Neural cell (in vitro differentiated cells): ENCODE measurements around the gene NDUFB8. TPM values are rescaled to one million over a fixed set of nuclear protein-coding genes. Genes with fewer than 3 reads are reported as not detected.

Experiments
- H2AFZ ChIP-seq: fragments of 200-600, 300-800 bp; sonication (generic), shearing (Covaris generic); 2 replicates; pipeline ENCODE4 v1.6.0; 2014; ENCODE audit warnings: low read depth, mild to moderate bottlenecking, antibody characterized with exemption, low read length, moderate library complexity
- H3F3A ChIP-seq: fragments of 200-600 bp; shearing (Covaris generic); 2 replicates; pipeline ENCODE4 v1.6.1; 2016; ENCODE audit warnings: mild to moderate bottlenecking, moderate library complexity, mixed read lengths, antibody characterized with exemption, low read length; ENCODE audit not compliant: insufficient read depth, poor library complexity, severe bottlenecking
- H3K27ac ChIP-seq: fragments of 200-600, 300-800 bp; sonication (generic), shearing (Covaris generic); 2 replicates; pipeline ENCODE4 v1.5.1; 2014; ENCODE audit warnings: mild to moderate bottlenecking, low read length, moderate library complexity
- H3K27me3 ChIP-seq: fragments of 300-800, 200-600 bp; sonication (generic), shearing (Covaris generic); 2 replicates; pipeline ENCODE4 v1.6.0; 2014; ENCODE audit warnings: mild to moderate bottlenecking, low read depth, low read length, moderate library complexity; ENCODE audit not compliant: insufficient read depth
- H3K36me3 ChIP-seq: fragments of 300-800, 200-600 bp; sonication (generic), shearing (Covaris generic); 2 replicates; pipeline ENCODE4 v1.5.1; 2014; ENCODE audit warnings: mild to moderate bottlenecking, antibody characterized with exemption, low read length, moderate library complexity; ENCODE audit not compliant: insufficient read depth
- H3K4me2 ChIP-seq: fragments of 300-800, 200-600 bp; sonication (generic), shearing (Covaris generic); 2 replicates; pipeline ENCODE4 v1.6.0; 2014; ENCODE audit warnings: mild to moderate bottlenecking, low read length
- H3K4me3 ChIP-seq: fragments of 300-800, 200-600 bp; sonication (generic), shearing (Covaris generic); 2 replicates; pipeline ENCODE4 v1.5.1; 2014; ENCODE audit warnings: mild to moderate bottlenecking, low read length, moderate library complexity
- H3K79me2 ChIP-seq: fragments of 200-600 bp; shearing (Covaris generic); replicated peaks from 2 replicates; pipeline ENCODE4 v1.6.0; 2014; ENCODE audit warnings: mild to moderate bottlenecking, low read length, moderate library complexity; ENCODE audit not compliant: insufficient read depth
- H3K9ac ChIP-seq: fragments of 300-800, 200-600 bp; sonication (generic), shearing (Covaris generic); 2 replicates; pipeline ENCODE4 v1.6.1; 2016; ENCODE audit warnings: mild to moderate bottlenecking, low read length, mixed read lengths
- H3K9me2 ChIP-seq: fragments of 200-600 bp; shearing (Covaris generic); 2 replicates; pipeline ENCODE4 v1.6.1; 2016; ENCODE audit warnings: mild to moderate bottlenecking, low read length, mixed read lengths; ENCODE audit not compliant: insufficient read depth
- H3K9me3 ChIP-seq: fragments of 200-600, 300-800 bp; sonication (generic), shearing (Covaris generic); 2 replicates; pipeline ENCODE4 v1.6.1; 2016; ENCODE audit warnings: mild to moderate bottlenecking, mixed run types, low read length, moderate library complexity, mixed read lengths
- H4K20me1 ChIP-seq: fragments of 200-600 bp; shearing (Covaris generic); 2 replicates; pipeline ENCODE4 v1.6.1; 2016; ENCODE audit warnings: mild to moderate bottlenecking, mixed run types; ENCODE audit not compliant: insufficient read depth
- CTCF ChIP-seq: fragments of 450-650 bp; IDR thresholded peaks from 2 replicates; pipeline ENCODE4 v1.5.1; 2014; ENCODE audit warnings: antibody characterized with exemption, mild to moderate bottlenecking, moderate library complexity; ENCODE audit not compliant: poor library complexity, severe bottlenecking
- EP300 ChIP-seq: fragments of 450-650 bp; conservative IDR thresholded peaks from 2 replicates; pipeline ENCODE4 v1.6.1; 2014; ENCODE audit warnings: antibody characterized with exemption, mild to moderate bottlenecking, moderate library complexity; ENCODE audit not compliant: poor library complexity, severe bottlenecking
- EZH2 ChIP-seq: fragments of 200-600, 300-800 bp; shearing (Covaris generic), sonication (generic); IDR thresholded peaks from 2 replicates; pipeline ENCODE4 v1.6.1; 2014; ENCODE audit warnings: antibody characterized with exemption, low read length, borderline replicate concordance, mild to moderate bottlenecking; ENCODE audit not compliant: insufficient read depth, poor library complexity, severe bottlenecking
- MXI1 ChIP-seq: fragments of 450-650 bp; conservative IDR thresholded peaks from 2 replicates; pipeline ENCODE4 v1.6.1; 2014; ENCODE audit warnings: antibody characterized with exemption, mild to moderate bottlenecking; ENCODE audit not compliant: poor library complexity, severe bottlenecking
- POLR2AphosphoS5 ChIP-seq: IDR thresholded peaks from 2 replicates; pipeline ENCODE4 v1.6.1; 2012
- RAD21 ChIP-seq: fragments of 450-650 bp; conservative IDR thresholded peaks from 2 replicates; pipeline ENCODE4 v1.6.1; 2014; ENCODE audit warnings: antibody characterized with exemption, mild to moderate bottlenecking, moderate library complexity
- REST ChIP-seq: IDR thresholded peaks from 2 replicates; pipeline ENCODE4 v1.6.1; 2012; ENCODE audit warnings: borderline replicate concordance
- SMC3 ChIP-seq: fragments of 450-650 bp; conservative IDR thresholded peaks from 2 replicates; pipeline ENCODE4 v1.6.1; 2014; ENCODE audit warnings: antibody characterized with exemption, mild to moderate bottlenecking, moderate library complexity; ENCODE audit not compliant: poor library complexity
- TAF1 ChIP-seq: IDR thresholded peaks from 2 replicates; pipeline ENCODE4 v1.6.1; 2012; ENCODE audit warnings: low read depth
- polyA plus RNA-seq: library from polyadenylated mRNA; depleted of rRNA; stranded (reverse); fragments of >200 nt; gene quantifications from 2 replicates; pipeline ENCODE4 v1.2.3, GENCODE V29; 2014

Gene NDUFB8
- polyA plus RNA-seq, 1 donor from 2014 or later = 407 TPM

- no peaks in the 10 kb centered on the region for H4K20me1 ChIP-seq
- H3K4me3 ChIP-seq = no peak overlapping the region
- H3K27ac ChIP-seq = no peak overlapping the region
- H3K4me2 ChIP-seq = no peak overlapping the region
- H3K9me3 ChIP-seq = no peaks in the 10 kb centered on the region
- TF ChIP-seq MXI1 (no peak), EZH2 (no peak), EP300 (no peak), SMC3 (no peak), REST (no peak), CTCF (no peak), POLR2AphosphoS5 (no peak), TAF1 (no peak), RAD21 (no peak)
- H3K27me3 ChIP-seq = peaks cover 15% of the 10 kb centered on the region
- H3K79me2 ChIP-seq = no peaks in the 10 kb centered on the region
- no peaks in the 10 kb centered on the region for H3K9me2 ChIP-seq
- H3K36me3 ChIP-seq = no peaks in the 10 kb centered on the region
- no peak overlapping the region for H2AFZ ChIP-seq
- H3F3A ChIP-seq = no peaks in the 10 kb centered on the region
- H3K9ac ChIP-seq = no peak overlapping the region
Measured at GRCh38 chr10:100566561-100566960, 36.9 kb upstream of the NDUFB8 start.

- H3K27me3 ChIP-seq = peaks cover 15% of the 10 kb centered on the region
- no peak overlapping the region for H3K9ac ChIP-seq
- H2AFZ ChIP-seq = no peak overlapping the region
Measured at GRCh38 chr10:100565206-100565985, 35.7 kb upstream of the NDUFB8 start.

More at GRCh38 chr10:100565206-100565985, 35.7 kb upstream of the NDUFB8 start:
- no peaks in the 10 kb centered on the region for H3K79me2 ChIP-seq
- H3K4me2 ChIP-seq = no peak overlapping the region
- H3F3A ChIP-seq = no peaks in the 10 kb centered on the region
- H3K4me3 ChIP-seq = no peak overlapping the region
- H3K36me3 ChIP-seq = no peaks in the 10 kb centered on the region
- H3K9me3 ChIP-seq = no peaks in the 10 kb centered on the region
- H3K9me2 ChIP-seq = no peaks in the 10 kb centered on the region
- no peak overlapping the region for H3K27ac ChIP-seq
- TF ChIP-seq MXI1 = no peak
- TF ChIP-seq REST = no peak
- no peak for TF ChIP-seq CTCF
- TF ChIP-seq TAF1 = no peak
- no peak for TF ChIP-seq POLR2AphosphoS5
- no peak for TF ChIP-seq RAD21
- TF ChIP-seq EP300 = no peak
- TF ChIP-seq SMC3 = no peak
- TF ChIP-seq EZH2 = no peak
- no peaks in the 10 kb centered on the region for H4K20me1 ChIP-seq
